Peyer's patch (tissue), 4 donors: ENCODE measurements around the gene MAPK10. TPM values are rescaled to one million over a fixed set of nuclear protein-coding genes. Genes with fewer than 3 reads are reported as not detected.

ENCODE experiments used
- DNase-seq, 3 donors: peaks; one replicate each; pipeline ENCODE4 v3.0.0-alpha.2; 2017 to 2019
- H3K27ac ChIP-seq, 4 donors: fragments of 200-600 bp; sonication (generic); one replicate each; pipeline ENCODE4 v1.5.1; 2016 to 2019
- H3K27me3 ChIP-seq, 2 donors: fragments of 200-600 bp; sonication (generic); one replicate each; pipeline ENCODE4 v1.5.1; 2019
- H3K36me3 ChIP-seq, 3 donors: fragments of 200-600 bp; sonication (generic); one replicate each; pipeline ENCODE4 v1.5.1; 2016 to 2019
- H3K4me1 ChIP-seq, 4 donors: fragments of 200-600 bp; sonication (generic); one replicate each; pipeline ENCODE4 v1.5.1; 2016 to 2019
- H3K4me3 ChIP-seq, 4 donors: fragments of 200-600 bp; sonication (generic); 1 replicate in 3 of 4; 2 replicates in 1 of 4; pipeline ENCODE4 v1.5.1; 2016 to 2019; ENCODE audit warnings: mild to moderate bottlenecking in 1 of 4
- H3K9me3 ChIP-seq, 4 donors: fragments of 200-600 bp; sonication (generic); one replicate each; pipeline ENCODE4 v1.5.1; 2016 to 2019; ENCODE audit warnings: mild to moderate bottlenecking in 1 of 4
- CTCF ChIP-seq, 6 experiments: fragments of 450-650 bp in 4 of 6; fragments of 200-600 bp in 2 of 6; sonication (generic) in 1 of 6; IDR thresholded peaks; one replicate each; pipeline ENCODE4 v1.5.1; 2017 to 2019; ENCODE audit warnings: antibody characterized with exemption in 6 of 6, mild to moderate bottlenecking in 3 of 6, moderate library complexity in 1 of 6
- POLR2A ChIP-seq, 2 donors: fragments of 450-650 bp; IDR thresholded peaks; one replicate each; pipeline ENCODE4 v1.5.1; 2017; ENCODE audit warnings: antibody characterized with exemption in 2 of 2, mild to moderate bottlenecking in 2 of 2, moderate library complexity in 2 of 2
- total RNA-seq, 4 donors: library from RNA; depleted of rRNA; stranded (reverse); fragments of >200 nt; gene quantifications; one replicate each; pipeline ENCODE4 v1.1.0, GENCODE V29; 2016

The MAPK10 gene
- total RNA-seq, 4 donors from 2014 or later, result 1.8 to 35.5 (median 7.3) TPM

- Histone ChIP-seq H3K9me3 (no peaks in the 10 kb centered on the region), H3K27me3 (no peaks in the 10 kb centered on the region), H3K4me3 (no peak overlapping the region), H3K27ac (no peak overlapping the region), H3K36me3 (no peaks in the 10 kb centered on the region), H3K4me1 (peaks cover 0 to 6% (median 0%) of the 10 kb centered on the region in 4 donors)
- TF ChIP-seq POLR2A (IDR thresholded peaks at IDR 0.05), result no peak
- no peak for TF ChIP-seq CTCF (IDR thresholded peaks at IDR 0.05)
- no peak for DNase-seq
Observed at GRCh38 chr4:85956293-85956945, 403.4 kb downstream of the MAPK10 start.

GRCh38 chr4:85955620-85956292 lies 404.1 kb downstream of the MAPK10 start:
- H3K36me3 ChIP-seq, result no peaks in the 10 kb centered on the region
- no peak overlapping the region for H3K27ac ChIP-seq
- H3K4me3 ChIP-seq, result no peak overlapping the region
- peaks cover 0 to 6% (median 0%) of the 10 kb centered on the region in 4 donors for H3K4me1 ChIP-seq
- DNase-seq, result no peak
- TF ChIP-seq POLR2A (IDR thresholded peaks at IDR 0.05) (no peak), CTCF (IDR thresholded peaks at IDR 0.05) (no peak)
- H3K9me3 ChIP-seq, result no peaks in the 10 kb centered on the region
- no peaks in the 10 kb centered on the region for H3K27me3 ChIP-seq

GRCh38 chr4:85953651-85954018 lies 406.2 kb downstream of the MAPK10 start:
- Histone ChIP-seq H3K36me3 (no peaks in the 10 kb centered on the region), H3K27me3 (no peaks in the 10 kb centered on the region), H3K9me3 (no peaks in the 10 kb centered on the region), H3K27ac (no peak overlapping the region), H3K4me3 (no peak overlapping the region), H3K4me1 (peaks cover 0 to 6% (median 0%) of the 10 kb centered on the region in 4 donors)
- no peak for DNase-seq
- TF ChIP-seq CTCF (IDR thresholded peaks at IDR 0.05) (no peak), POLR2A (IDR thresholded peaks at IDR 0.05) (no peak)

GRCh38 chr4:85952972-85953650 lies 406.7 kb downstream of the MAPK10 start:
- Histone ChIP-seq H3K4me1 (peaks cover 0 to 6% (median 0%) of the 10 kb centered on the region in 4 donors), H3K27me3 (no peaks in the 10 kb centered on the region), H3K9me3 (no peaks in the 10 kb centered on the region), H3K36me3 (no peaks in the 10 kb centered on the region), H3K4me3 (no peak overlapping the region), H3K27ac (no peak overlapping the region)
- no peak for DNase-seq
- TF ChIP-seq POLR2A (IDR thresholded peaks at IDR 0.05) (no peak), CTCF (IDR thresholded peaks at IDR 0.05) (no peak)

- Histone ChIP-seq H3K27ac (no peak overlapping the region), H3K9me3 (no peaks in the 10 kb centered on the region), H3K27me3 (no peaks in the 10 kb centered on the region), H3K4me3 (no peak overlapping the region), H3K4me1 (peaks cover 0 to 6% (median 0%) of the 10 kb centered on the region in 4 donors), H3K36me3 (no peaks in the 10 kb centered on the region)
- no peak for TF ChIP-seq CTCF (IDR thresholded peaks at IDR 0.05)
- no peak for TF ChIP-seq POLR2A (IDR thresholded peaks at IDR 0.05)
- DNase-seq, result no peak
Observed at GRCh38 chr4:85952528-85952927, 407.3 kb downstream of the MAPK10 start.
